GM15510 (cell line): Measurements from ENCODE around the gene TCP1.

Source experiments
- POLR2A ChIP-seq: IDR thresholded peaks from 3 replicates; pipeline ENCODE4 v1.6.1; 2011; ENCODE audit warnings: borderline replicate concordance; ENCODE audit not compliant: insufficient read length; ENCODE audit errors: extremely low read depth

Gene TCP1

GRCh38 chr6:159800141-159800865 is 10.9 kb upstream of the TCP1 start, which contains the start of gene PNLDC1:
Gene PNLDC1, plus strand, starts transcription at chr6:159800276. Its CDS starts 32 bp downstream, at chr6:159800308.
- no peak for TF ChIP-seq POLR2A

GRCh38 chr6:159797554-159797953 is 8.2 kb upstream of the TCP1 start:
- TF ChIP-seq POLR2A = no peak

GRCh38 chr6:159790956-159791598 is 1.7 kb upstream of the TCP1 start:
- no peak for TF ChIP-seq POLR2A

DNA sequence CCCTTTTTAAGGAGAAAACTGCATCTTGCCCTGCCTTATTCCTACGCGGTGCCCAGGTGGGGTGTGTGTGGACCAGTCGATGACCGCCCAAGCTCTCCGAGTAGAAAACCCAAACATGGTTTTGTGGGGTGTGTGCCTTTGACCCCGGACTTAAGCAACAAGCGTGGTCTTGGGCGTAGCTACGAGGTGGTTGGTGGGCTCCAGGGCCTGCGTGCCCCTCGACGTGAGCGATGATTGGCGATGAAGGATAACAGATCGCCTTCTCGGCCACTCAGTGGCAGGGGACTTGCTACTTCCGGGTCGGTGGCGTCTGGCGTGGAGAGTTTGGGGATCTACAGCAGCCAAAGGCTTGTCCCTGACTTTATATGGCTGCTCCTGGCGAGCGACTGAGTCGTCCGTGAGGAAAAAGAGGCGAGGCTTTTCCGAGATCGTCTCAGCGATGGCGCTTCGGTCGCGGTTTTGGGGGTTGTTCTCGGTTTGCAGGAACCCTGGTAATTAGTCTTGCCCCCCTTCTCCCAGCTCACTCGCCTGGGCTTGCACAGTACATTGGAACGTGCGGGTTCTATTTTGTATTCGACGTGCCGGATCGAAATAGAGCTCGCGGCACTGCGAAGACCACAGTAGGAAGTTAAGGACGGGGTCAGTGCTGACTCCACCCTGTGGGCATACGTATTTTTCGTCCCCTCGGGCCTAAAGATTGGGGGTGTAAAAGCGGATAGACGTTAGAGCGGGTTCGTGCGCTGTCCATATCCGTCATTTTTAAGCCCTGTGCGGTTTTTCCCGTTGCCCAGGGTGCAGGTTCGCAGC is 950 bp upstream of the TCP1 start, which contains the start of gene MRPL18:
TSS of gene MRPL18 (plus strand) at position 319 of the 807 bp plus-strand sequence. CDS start at position 440, 121 bp downstream.
- peak; percentile 60 for TF ChIP-seq POLR2A

GRCh38 chr6:159788753-159789376 is 537 bp downstream of the TCP1 start:
- no peak for TF ChIP-seq POLR2A

GRCh38 chr6:159788276-159788675 is 1.1 kb downstream of the TCP1 start:
- TF ChIP-seq POLR2A = no peak

DNA sequence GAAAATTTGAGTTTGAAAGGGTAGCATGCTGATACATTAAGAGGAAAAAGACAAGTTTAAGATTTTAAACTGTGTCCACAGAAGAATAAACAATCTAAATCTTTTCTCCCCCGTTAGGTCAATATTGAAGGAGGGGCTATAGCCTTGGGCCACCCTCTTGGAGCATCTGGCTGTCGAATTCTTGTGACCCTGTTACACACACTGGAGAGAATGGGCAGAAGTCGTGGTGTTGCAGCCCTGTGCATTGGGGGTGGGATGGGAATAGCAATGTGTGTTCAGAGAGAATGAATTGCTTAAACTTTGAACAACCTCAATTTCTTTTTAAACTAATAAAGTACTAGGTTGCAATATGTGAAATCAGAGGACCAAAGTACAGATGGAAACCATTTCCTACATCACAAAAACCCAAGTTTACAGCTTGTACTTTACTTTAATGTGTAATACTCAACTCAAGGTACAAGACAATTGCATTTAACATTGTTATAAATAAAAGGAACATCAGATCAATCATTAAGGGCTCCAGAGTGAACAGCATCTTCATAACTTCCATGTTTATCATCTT is 10.8 kb downstream of the TCP1 start:
- no peak for TF ChIP-seq POLR2A

GRCh38 chr6:159778131-159778530 is 11.3 kb downstream of the TCP1 start:
- no peak for TF ChIP-seq POLR2A

GRCh38 chr6:159777240-159777904 is 12.0 kb downstream of the TCP1 start:
- TF ChIP-seq POLR2A = no peak

DNA sequence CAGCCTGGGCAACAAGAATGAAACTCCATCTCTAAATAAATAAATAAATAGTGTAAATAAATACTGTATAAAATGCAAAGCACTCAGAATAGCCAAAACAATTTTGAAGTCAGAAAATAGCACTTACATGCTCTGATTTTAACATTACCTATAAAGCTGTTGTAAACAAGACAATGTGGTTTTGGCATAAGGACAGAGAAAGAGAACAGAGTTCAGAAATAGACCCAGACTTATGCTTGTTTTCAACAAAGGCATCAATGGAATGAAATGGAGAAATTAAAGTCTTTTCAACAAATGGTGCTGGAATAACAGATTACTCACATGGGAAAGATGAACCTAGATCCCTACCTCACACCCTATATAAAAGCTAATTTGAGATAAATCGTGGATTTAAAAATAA is 17.2 kb downstream of the TCP1 start:
- no peak for TF ChIP-seq POLR2A

DNA sequence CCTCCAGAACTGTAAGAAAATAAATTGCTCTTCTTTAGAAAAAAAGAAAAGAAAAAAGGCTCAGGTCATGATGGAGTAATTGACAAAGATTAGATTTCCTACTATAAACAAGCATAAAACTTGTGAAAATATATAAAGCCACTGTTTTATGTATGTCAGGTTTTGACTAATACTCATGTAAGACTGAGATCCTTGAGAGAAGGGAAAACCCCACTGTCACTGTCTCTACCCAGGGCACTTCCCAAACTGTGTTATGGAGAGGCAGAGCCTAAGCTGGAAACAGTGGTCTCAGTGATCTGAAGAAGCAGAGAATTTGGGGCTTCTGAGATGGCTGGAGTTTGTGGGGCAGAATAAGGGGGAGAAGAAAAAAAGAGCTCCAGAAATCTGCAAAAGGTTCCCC is 19.9 kb downstream of the TCP1 start:
- TF ChIP-seq POLR2A = no peak

DNA sequence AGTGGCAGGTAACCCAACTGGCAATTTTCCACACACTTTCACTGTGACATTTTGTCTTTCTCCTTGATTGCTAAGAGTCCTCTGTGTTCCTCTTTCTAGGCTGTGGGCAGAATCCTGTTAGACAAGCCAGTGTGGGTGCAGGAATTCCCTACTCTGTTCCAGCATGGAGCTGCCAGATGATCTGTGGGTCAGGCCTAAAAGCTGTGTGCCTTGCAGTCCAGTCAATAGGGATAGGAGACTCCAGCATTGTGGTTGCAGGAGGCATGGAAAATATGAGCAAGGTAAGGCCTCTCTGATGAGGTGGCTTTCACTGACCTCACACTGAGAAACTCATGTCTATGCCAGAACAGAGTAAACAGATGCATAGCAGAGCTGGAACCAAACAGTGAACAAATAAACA is 22.5 kb downstream of the TCP1 start:
- no peak for TF ChIP-seq POLR2A

GRCh38 chr6:159762681-159763293 is 26.6 kb downstream of the TCP1 start:
- TF ChIP-seq POLR2A = no peak
